ENCODE results near the gene LAIR1.
"Not testable (repeated sequence)": the region's sequence is repeated elsewhere in the genome, so short reads cannot be mapped to it uniquely, and the experiment has no call there.

Gene LAIR1

DNA sequence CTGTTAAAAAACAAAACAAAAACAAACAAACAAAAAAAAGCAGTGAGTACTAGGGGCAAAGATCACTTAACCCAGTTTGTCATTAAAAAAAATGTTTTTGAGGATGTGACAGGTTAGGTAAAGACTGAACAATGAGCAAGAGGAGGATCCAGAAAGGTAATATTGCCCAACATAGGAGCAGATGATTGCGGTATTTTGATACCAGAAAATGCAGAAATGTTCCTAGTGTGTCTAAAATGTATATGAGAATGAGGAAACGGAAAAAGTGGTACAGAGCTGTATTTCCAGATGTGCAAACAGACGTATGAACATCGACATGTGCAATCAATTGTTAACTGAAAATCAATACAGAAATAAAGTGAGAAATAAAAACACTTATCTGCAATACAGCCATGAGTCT, 20.9 kb downstream of the LAIR1 start:
- DNase-seq (ENCODE audit: low read depth in 4 of 4, low spot score in 1 of 4): no peak

GRCh38 chr19:54341295-54341694, 23.4 kb downstream of the LAIR1 start:
- no peak for DNase-seq (ENCODE audit: low read depth in 4 of 4, low spot score in 1 of 4)

GRCh38 chr19:54339646-54340358, 24.9 kb downstream of the LAIR1 start:
- DNase-seq (ENCODE audit: low read depth in 4 of 4, low spot score in 1 of 4): no peak

- DNase-seq (ENCODE audit: low read depth in 4 of 4, low spot score in 1 of 4): no peak
These were observed 26.2 kb downstream of the LAIR1 start for GRCh38 chr19:54338521-54338920.

GRCh38 chr19:54337858-54338230, 26.9 kb downstream of the LAIR1 start:
- DNase-seq (ENCODE audit: low read depth in 4 of 4, low spot score in 1 of 4): no peak

GRCh38 chr19:54336893-54337857, 27.6 kb downstream of the LAIR1 start:
- no peak for DNase-seq (ENCODE audit: low read depth in 4 of 4, low spot score in 1 of 4)

GRCh38 chr19:54335979-54336892, 28.5 kb downstream of the LAIR1 start:
- no peak for DNase-seq (ENCODE audit: low read depth in 4 of 4, low spot score in 1 of 4)

DNA sequence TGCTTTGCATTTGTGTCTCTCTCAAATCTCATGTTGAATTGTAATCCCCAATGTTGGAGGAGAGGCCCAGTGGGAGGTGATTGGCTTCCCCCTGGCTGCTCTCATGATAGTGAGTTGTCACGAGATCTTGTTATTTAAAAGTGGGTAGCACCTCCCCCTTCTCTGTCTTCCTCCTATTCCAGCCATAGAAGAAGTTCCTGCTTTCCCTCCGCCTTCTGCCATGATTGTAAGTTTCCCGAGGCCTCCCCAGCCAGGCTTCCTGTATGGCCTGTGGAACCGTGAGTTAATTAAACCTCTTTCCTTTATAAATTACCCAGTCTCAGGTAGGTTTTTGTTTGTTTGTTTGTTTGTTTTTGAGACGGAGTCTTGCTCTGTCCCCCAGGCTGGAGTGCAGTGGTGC, 29.6 kb downstream of the LAIR1 start:
- no peak for DNase-seq (ENCODE audit: low read depth in 4 of 4, low spot score in 1 of 4)

GRCh38 chr19:54333586-54334298, 31.0 kb downstream of the LAIR1 start:
- DNase-seq (ENCODE audit: low read depth in 4 of 4, low spot score in 1 of 4): no peak

DNA sequence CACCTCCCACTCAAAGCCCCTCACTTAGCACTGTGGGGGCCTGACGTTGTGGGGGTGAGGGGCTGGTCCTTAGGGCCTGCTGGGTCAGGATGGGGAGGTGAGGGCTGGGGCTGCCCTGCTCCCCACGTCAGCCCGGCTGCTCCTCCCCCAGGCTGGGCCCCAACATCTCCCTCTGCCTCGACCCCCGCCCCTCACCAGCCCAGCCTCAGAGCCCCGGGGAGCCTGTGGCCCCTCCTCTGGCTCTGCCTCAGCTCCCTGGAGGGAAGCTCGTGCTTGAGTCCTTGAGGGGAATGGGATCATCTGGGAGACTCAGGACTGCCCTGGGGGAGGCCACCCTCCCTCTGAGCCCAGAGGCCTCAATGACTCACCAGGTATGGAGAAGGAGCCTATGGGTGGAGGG, 32.6 kb downstream of the LAIR1 start:
- no peak for DNase-seq (ENCODE audit: low read depth in 4 of 4, low spot score in 1 of 4)

DNA sequence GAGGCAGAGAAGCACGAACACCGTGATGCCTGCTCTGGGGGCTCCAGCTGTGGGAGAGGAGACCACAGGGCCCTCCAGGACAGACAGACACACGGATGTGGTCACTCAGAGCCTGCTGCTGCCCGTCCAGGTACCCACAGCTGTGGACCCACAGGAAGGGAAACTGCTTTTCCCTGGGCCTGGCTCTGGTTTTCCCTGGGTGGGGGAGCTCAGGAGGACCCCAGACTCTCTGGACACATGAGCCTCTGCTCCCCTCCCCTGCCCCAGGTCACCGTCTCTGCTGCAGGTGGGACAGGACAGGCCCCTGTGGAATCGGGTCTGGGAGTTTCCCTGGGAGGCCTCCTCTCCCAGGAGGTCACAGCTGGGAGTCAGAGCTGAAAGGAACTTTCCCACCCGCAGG, 33.1 kb downstream of the LAIR1 start:
- no peak for DNase-seq (ENCODE audit: low read depth in 4 of 4, low spot score in 1 of 4)

- DNase-seq (ENCODE audit: low read depth in 4 of 4, low spot score in 1 of 4): no peak
These were observed 35.1 kb downstream of the LAIR1 start for GRCh38 chr19:54329476-54330165.

DNA sequence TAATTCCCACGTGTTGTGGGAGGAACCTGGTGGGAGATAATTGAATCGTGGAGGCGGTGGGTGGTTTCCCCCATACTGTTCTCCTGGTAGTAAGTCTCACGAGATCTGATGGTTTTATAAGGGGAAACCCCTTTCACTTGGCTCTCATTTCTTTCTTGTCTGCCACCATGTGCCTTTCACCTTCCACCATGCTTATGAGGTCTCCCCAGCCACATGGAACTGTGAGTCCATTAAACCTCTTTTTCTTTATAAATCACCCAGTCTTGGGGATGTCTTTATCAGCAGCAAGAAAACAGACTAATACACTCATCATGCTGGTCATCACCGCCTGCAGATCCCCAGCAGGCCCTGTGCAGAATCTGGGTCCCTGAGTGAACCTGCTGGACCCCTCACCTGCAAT, 36.0 kb downstream of the LAIR1 start:
- DNase-seq (ENCODE audit: low read depth in 4 of 4, low spot score in 1 of 4): not testable (repeated sequence)

DNA sequence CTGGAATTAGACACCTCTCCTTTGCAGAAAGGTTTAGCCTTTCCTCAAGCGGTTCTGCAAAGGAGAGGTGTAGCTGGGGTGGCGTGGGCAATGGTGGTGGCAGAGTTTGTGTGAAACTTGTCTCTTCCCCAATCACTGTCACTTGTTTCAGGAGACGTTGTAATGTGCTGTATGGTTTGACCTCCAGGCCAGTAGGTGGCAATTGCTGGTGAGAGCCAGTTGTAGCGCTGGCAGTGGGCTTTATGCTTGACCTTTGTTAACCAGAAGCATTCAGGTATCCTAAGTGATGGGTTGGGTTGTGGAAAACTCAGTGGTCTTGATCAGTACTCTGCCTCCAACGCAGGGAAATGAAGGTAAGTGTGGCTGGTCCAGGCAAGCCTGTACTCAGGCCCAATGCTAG, 39.1 kb downstream of the LAIR1 start:
- DNase-seq (ENCODE audit: low read depth in 4 of 4, low spot score in 1 of 4): no peak

DNA sequence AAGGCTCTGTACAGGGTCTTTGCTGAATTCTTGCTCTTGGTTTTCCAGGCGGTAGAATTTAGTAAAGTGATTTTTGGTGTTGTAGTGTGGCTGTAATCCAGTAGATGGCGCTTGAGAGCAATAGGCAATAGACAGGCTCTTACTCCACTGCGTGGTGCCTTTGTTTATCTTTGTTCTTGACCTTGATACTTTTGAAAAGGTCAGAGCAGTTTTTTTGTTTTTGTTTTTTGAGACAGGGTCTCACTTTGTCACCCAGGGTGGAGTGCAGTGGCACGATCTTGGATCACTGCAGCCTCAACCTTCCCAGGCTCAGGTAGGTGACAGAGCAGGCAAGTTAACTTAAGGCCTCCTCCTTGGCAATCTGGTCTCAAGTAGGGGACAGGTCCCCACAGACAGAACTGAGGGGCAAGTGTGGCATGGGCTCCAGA, 39.5 kb downstream of the LAIR1 start:
- peak in 3 of 4 experiments; percentile 16 to 45 (median 39) for DNase-seq (ENCODE audit: low read depth in 4 of 4, low spot score in 1 of 4)

- no peak for DNase-seq (ENCODE audit: low read depth in 4 of 4, low spot score in 1 of 4)
These were observed 40.7 kb downstream of the LAIR1 start for GRCh38 chr19:54324071-54324470.

GRCh38 chr19:54322934-54323333, 41.8 kb downstream of the LAIR1 start:
- not testable (repeated sequence) for DNase-seq (ENCODE audit: low read depth in 4 of 4, low spot score in 1 of 4)

DNA sequence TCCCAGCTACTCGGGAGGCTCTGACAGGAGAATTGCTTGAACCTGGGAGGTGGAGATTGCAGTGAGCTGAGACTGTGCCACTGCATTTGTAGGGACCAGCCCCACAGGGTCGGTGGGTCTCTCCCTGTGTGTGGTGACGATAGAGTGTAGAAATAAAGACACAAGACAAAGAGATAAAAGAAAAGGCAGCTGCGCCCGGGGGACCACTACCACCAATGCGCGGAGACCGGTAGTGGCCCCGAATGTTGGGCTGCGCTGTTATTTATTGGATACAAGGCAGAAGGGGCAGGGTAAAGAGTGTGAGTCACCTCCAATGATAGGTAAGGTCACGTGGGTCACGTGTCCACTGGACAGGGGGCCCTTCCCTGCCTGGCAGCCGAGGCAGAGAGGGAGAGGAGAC, 42.4 kb downstream of the LAIR1 start:
- not testable (repeated sequence) for DNase-seq (ENCODE audit: low read depth in 4 of 4, low spot score in 1 of 4)

- no peak for DNase-seq (ENCODE audit: low read depth in 4 of 4, low spot score in 1 of 4)
These were observed 44.6 kb downstream of the LAIR1 start for GRCh38 chr19:54319892-54320670.
